ENCODE results near the gene STK35. TPM values are rescaled to one million over a fixed set of nuclear protein-coding genes. Genes with fewer than 3 reads are reported as not detected.

The STK35 gene
- total and polyA plus RNA-seq, 2 of the 8 experiments (the other 6 are each of a cell fraction or from before 2014, with no cell fraction given), result 24.9 to 45.0 TPM

DNA sequence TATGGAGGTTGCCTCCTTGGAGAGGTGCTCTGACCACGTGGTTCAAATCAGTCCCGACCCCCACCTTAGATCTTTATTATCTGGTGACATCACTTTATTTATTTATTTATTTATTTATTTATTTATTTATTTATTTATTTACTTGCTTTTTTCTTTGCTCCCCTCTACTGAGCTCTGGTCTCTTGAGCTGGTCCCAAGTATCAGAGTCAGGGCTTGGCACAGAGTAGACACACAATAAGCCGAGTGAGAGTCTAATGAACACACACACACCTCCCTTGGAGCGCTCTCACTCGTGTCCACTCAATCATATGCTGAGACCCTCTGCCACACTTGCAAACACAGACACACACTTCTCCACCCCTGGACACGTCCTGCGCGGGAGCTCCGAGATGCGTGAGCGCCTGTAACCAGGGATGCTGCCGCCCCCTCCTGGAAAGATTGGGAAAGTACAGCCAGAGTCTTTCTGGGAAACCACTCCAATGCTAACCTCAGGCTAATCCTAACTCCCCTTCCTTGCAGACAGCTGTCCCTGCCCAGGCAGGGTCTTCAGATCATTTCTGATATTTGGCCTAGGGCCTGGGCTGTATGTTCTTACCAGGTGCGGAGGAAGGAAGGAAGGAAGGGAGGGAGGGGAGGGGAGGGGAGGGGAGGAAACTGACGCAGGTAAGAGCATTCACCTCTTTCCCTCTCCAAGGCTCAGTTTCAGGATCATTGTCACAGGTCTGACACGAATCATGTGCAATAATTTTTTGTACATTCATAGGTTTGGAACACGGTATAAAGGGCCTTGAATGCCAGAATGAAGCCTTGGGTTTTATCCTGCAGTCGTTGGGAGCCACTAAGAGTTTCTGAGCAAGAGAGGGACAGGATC is 70.9 kb downstream of the STK35 start (continued):
- TF ChIP-seq, protein P1, sequence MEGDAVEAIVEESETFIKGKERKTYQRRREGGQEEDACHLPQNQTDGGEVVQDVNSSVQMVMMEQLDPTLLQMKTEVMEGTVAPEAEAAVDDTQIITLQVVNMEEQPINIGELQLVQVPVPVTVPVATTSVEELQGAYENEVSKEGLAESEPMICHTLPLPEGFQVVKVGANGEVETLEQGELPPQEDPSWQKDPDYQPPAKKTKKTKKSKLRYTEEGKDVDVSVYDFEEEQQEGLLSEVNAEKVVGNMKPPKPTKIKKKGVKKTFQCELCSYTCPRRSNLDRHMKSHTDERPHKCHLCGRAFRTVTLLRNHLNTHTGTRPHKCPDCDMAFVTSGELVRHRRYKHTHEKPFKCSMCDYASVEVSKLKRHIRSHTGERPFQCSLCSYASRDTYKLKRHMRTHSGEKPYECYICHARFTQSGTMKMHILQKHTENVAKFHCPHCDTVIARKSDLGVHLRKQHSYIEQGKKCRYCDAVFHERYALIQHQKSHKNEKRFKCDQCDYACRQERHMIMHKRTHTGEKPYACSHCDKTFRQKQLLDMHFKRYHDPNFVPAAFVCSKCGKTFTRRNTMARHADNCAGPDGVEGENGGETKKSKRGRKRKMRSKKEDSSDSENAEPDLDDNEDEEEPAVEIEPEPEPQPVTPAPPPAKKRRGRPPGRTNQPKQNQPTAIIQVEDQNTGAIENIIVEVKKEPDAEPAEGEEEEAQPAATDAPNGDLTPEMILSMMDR (IDR thresholded peaks at IDR 0.05; ENCODE audit: control extremely low read depth in 1 of 3, insufficient read depth in 1 of 3, low read depth in 1 of 3, low read length in 3 of 3), result peak; percentile 80 to 93 (median 84)
- TF ChIP-seq KDM4A (IDR thresholded peaks at IDR 0.05; ENCODE audit: low read depth, low read length, severe bottlenecking), result peak; percentile 33
